Umbilical cord (tissue), 1 donor: Measurements from ENCODE around the gene LCN15. TPM values are rescaled to one million over a fixed set of nuclear protein-coding genes. Genes with fewer than 3 reads are reported as not detected.

Experiments
- total RNA-seq: library from RNA; depleted of rRNA; stranded (reverse); fragments of >200 nt; gene quantifications from one replicate; pipeline ENCODE4 v1.2.3, GENCODE V29; 2014; ENCODE audit warnings: low replicate concordance; ENCODE audit not compliant: insufficient read depth

Gene LCN15
- total RNA-seq, 1 donor from 2014 or later = 2.2 TPM

Other genes starting within 250 kb of the LCN15 start
- gene NOTCH1, start 218.5 kb downstream of the LCN15 start, total RNA-seq = 23.1 TPM
- gene EGFL7, start 101.6 kb downstream of the LCN15 start, total RNA-seq = 49.4 TPM
- 32.7 TPM for gene AGPAT2, start 77.1 kb downstream of the LCN15 start, total RNA-seq
- 3.1 TPM for gene DIPK1B, start 51.9 kb downstream of the LCN15 start, total RNA-seq
- gene LCN10, start 21.6 kb downstream of the LCN15 start, total RNA-seq = 2.2 TPM
- not detected for gene LCN6, start 16.0 kb downstream of the LCN15 start, total RNA-seq
- 0.48 TPM for gene LCN8, start 6.3 kb downstream of the LCN15 start, total RNA-seq
- 90.5 TPM for gene TMEM141, start 26.8 kb upstream of the LCN15 start, total RNA-seq
- not detected for gene CCDC183, start 31.8 kb upstream of the LCN15 start, total RNA-seq
- 40.2 TPM for gene RABL6, start 43.4 kb upstream of the LCN15 start, total RNA-seq
- 1.4 TPM for gene AJM1, start 78.0 kb upstream of the LCN15 start, total RNA-seq
- 49.1 TPM for gene PHPT1, start 84.9 kb upstream of the LCN15 start, total RNA-seq
- gene MAMDC4, start 87.8 kb upstream of the LCN15 start, total RNA-seq = 4.6 TPM
- gene EDF1, start 101.8 kb upstream of the LCN15 start, total RNA-seq = 217 TPM
- gene TRAF2, start 122.0 kb upstream of the LCN15 start, total RNA-seq = 5.1 TPM
- gene FBXW5, start 180.2 kb upstream of the LCN15 start, total RNA-seq = 75.8 TPM
- gene C8G, start 180.7 kb upstream of the LCN15 start, total RNA-seq = not detected
- not detected for gene LCN12, start 187.8 kb upstream of the LCN15 start, total RNA-seq
- 49.6 TPM for gene PTGDS, start 213.0 kb upstream of the LCN15 start, total RNA-seq
- 0.72 TPM for gene LCNL1, start 218.5 kb upstream of the LCN15 start, total RNA-seq
- 10.6 TPM for gene PAXX, start 227.9 kb upstream of the LCN15 start, total RNA-seq
- gene CLIC3, start 232.1 kb upstream of the LCN15 start, total RNA-seq = 24.3 TPM